GM11168 (cell line): ENCODE data around the gene FGD2.

Experiments used
- in situ Hi-C: fragments of 300-500 bp; cut with MboI; formaldehyde crosslinking; loops from one replicate; pipeline ENCODE4 v1.12.0; 2022; ENCODE audit warnings: low sequenced_read_pairs; ENCODE audit not compliant: unreplicated experiment

Gene FGD2, protein sequence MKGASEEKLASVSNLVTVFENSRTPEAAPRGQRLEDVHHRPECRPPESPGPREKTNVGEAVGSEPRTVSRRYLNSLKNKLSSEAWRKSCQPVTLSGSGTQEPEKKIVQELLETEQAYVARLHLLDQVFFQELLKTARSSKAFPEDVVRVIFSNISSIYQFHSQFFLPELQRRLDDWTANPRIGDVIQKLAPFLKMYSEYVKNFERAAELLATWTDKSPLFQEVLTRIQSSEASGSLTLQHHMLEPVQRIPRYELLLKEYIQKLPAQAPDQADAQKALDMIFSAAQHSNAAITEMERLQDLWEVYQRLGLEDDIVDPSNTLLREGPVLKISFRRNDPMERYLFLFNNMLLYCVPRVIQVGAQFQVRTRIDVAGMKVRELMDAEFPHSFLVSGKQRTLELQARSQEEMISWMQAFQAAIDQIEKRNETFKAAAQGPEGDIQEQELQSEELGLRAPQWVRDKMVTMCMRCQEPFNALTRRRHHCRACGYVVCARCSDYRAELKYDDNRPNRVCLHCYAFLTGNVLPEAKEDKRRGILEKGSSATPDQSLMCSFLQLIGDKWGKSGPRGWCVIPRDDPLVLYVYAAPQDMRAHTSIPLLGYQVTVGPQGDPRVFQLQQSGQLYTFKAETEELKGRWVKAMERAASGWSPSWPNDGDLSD

DNA sequence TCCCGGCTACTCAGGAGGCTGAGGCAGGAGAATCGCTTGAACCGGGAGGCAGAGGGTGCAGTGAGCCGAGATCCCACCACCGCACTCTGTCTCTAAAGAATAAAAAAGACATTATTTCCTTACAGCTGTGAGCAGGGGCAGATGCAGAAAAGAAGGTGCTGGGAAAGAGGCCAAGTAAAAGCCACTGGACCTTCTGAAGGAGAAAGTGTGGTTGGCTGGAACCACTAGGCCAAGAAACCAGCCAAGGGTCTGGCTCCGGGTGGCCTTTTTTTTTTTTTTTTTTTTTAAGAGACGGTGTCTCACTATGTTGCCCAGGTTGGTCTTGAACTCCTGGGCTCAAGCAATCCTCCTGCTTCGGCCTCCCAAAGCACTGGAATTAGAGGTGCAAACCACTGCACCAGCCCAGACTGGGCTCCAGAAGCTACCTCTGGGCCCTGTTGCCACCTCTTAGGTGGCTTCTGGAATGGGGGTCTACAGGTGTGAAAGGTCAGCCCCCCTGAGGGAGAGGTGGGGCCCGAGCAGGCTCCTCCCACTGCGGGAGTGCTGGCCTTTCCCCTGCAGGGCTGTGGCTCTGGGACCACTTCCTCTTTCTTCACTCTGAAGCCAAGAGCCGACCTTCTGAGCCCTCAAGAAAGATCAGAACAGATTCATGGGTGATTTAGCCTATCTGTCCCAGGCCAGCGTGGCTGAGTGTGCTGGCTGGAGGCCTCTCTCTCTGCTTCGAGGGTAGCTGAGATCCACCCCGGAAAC lies at the start of gene FGD2:
Gene FGD2 (plus strand): TSS at position 595 of the 750 bp plus-strand sequence. CDS start 163 bp downstream, outside the sequence.
- in situ Hi-C loops = no loop called here

DNA sequence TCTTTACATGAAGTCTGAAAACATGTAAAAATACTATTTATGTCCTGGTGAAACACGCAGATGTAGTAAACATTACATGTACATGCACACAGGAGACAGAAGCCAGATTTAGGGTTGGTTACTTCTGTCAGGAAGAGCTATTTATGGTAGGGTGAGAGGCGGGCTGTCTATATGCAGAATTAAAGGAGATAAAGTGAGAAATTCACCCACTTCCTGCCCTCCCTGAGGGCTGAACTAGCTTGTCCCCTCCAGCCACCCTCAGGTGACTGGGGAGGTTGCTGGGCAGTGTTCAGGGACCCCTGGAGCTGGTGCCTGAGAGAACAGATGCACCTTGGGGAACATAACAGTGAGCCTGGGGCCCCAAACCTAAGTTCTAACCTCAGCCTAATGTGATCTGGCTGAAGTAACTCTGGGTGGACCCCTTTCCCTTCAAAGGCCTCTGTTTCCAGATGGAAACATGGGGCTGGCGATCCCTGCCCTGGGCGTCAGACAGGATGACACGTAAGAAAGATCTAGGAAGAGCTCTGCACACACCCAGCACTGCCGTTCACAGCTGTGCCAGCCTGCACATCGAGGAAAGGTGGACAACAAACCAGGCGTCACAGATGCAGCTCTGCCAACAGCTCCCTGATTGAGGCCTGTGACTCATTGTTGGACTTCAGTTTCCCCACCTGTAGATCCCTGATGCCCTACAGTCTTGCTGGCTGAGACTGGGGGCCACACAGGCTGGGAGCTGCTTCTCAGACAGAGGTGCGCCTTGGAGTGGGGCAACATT lies 49.6 kb upstream of the FGD2 start:
- in situ Hi-C loops = no loop called here

DNA sequence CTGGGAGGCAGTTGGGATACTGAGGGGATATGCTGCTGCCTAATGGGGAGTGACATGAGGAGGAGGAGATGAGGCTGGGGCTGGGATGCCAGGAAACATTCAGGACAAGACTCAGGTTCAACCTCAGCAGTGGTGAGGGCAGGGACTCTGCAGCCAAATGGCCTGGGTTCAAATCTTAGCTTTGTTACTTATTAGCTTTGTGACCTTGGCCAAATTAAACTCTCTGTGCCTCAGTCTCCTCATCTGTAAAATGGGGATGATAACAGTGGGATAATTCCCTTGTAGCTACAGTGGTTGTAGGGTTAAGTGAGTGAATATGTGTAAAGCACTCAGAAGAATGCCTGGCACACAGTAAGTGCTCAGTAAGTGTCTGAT lies 49.0 kb upstream of the FGD2 start:
- in situ Hi-C loops = no loop called here

DNA sequence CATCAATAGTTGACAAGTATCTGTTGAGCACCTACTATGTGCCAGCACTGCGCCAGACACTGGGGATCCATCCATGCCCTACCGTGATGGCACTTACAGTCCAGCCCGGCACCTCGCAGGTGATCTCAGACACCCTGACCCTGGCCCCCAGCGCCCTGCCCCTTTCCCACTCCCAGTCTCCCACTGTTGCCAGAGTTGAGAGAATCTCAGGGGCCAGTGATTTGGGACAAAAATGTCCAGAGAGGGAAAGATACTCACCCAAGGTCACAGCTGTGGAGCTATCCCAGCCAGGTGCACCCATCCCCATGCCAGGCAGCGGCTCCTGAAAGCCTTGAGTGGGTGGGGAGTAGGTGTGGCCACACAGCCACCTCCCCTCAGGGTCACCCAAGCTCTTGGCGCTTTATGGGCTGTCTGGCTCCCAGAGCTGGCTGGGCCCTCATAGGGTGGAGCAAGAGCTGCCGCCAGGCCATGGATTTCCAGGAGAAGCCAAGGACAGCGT lies 47.6 kb upstream of the FGD2 start:
- in situ Hi-C loops = no loop called here

DNA sequence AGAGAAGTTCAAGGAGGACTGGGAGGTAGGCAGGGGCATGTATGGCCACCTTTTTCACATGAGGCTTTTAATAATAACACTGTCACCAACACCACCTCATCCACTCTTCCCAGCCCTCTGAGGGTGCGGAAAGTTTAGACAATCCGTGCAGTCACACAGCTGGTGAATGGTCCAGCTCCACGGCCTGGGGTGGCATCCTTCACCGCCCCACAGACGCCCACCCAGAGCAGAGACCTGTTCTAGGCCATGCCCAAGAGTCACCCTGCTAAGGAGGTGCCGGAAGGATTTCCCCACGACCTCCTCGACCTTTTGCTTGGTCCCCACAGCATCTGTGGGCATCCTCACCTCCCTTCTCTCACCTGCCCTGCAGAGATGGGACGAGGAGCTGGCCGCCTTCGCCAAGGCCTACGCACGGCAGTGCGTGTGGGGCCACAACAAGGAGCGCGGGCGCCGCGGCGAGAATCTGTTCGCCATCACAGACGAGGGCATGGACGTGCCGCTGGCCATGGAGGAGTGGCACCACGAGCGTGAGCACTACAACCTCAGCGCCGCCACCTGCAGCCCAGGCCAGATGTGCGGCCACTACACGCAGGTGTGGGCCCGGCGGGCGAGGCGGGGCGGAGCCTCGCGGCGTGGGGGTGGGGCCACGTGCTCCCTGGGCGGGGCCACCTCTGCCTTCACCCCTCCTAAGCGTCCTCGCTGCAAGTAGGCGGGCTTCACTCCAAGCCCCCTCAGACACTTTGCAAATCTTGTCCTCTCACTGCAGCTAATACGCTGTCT lies 46.5 kb upstream of the FGD2 start:
- in situ Hi-C loops = no loop called here

DNA sequence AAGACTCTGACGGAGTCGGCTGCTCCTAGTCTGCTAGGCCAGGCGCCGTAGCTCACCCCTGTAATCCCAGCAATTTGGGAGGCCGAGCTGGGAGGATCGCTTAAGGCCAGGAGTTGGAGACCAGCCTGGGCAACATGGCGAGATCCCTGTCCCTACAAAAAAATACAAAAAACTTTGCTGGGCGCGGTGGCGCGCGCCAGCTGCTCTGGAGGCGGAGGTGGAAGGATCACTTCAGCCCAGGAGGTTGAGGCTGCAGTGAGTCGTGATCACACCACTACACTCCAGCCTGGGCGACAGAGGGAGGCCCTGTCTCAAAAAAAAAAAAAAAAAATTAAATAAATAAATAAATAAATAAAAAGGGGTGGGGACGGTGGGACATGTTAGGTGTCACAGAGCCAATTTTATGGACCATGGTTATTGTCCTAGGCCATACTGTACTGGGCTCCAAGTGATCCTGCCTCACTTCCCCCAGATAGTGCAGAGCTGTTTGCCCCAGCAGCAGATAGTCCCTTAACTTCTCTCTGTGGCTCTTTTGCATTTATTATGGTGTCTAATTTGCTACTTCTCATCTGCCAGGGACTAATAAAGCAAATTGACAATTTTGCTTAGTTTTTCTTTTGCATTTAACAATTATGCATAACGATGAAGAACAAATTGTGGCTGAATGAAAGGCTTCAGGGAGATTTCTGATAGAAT lies 45.8 kb upstream of the FGD2 start:
- in situ Hi-C loops = no loop called here

DNA sequence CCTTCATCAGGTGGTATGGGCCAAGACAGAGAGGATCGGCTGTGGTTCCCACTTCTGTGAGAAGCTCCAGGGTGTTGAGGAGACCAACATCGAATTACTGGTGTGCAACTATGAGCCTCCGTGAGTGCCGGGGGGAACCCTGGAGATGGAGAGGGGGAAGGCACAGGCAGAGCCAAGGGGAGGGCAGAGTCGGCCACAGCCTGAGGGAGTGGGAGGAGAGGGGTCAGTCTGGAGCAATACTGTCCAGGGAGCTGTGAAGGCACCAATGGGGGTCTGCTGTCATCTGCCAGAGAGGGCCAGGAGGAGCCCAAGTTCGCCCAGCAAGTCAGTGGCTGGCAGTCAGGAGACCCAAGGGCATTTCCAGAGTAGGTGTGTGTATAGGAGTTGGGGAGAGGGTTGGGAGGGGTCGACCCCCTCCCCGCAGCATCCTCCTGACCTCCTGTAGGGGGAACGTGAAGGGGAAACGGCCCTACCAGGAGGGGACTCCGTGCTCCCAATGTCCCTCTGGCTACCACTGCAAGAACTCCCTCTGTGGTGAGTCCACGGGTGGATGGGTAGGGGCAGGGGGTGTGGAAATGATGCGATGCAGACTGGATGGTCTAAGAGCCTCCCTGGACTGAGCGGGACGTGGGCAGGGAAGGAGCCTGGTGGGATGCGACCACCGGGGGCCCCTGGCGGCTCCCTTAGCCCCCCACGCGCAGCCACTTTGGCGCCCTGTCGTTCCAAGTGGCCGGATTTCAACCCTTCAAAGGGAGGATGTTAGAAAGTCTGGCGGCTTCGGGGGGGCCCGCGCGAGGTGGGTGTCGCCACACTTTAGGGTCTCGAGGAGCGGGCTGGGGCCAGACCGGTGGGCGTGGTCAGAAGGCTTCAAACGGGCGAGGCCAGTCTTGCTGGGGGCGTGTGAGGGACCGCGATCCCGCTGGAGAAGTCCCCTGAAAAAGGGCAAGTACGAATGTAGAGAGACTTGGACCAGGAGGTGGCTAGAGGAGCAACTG lies 43.7 kb upstream of the FGD2 start:
- in situ Hi-C loops = no loop called here

DNA sequence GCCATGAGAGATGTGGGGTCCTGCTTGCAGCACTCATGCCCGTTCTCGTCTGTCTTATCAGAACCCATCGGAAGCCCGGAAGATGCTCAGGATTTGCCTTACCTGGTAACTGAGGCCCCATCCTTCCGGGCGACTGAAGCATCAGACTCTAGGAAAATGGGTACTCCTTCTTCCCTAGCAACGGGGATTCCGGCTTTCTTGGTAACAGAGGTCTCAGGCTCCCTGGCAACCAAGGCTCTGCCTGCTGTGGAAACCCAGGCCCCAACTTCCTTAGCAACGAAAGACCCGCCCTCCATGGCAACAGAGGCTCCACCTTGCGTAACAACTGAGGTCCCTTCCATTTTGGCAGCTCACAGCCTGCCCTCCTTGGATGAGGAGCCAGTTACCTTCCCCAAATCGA lies 42.6 kb upstream of the FGD2 start:
- in situ Hi-C loops = no loop called here

DNA sequence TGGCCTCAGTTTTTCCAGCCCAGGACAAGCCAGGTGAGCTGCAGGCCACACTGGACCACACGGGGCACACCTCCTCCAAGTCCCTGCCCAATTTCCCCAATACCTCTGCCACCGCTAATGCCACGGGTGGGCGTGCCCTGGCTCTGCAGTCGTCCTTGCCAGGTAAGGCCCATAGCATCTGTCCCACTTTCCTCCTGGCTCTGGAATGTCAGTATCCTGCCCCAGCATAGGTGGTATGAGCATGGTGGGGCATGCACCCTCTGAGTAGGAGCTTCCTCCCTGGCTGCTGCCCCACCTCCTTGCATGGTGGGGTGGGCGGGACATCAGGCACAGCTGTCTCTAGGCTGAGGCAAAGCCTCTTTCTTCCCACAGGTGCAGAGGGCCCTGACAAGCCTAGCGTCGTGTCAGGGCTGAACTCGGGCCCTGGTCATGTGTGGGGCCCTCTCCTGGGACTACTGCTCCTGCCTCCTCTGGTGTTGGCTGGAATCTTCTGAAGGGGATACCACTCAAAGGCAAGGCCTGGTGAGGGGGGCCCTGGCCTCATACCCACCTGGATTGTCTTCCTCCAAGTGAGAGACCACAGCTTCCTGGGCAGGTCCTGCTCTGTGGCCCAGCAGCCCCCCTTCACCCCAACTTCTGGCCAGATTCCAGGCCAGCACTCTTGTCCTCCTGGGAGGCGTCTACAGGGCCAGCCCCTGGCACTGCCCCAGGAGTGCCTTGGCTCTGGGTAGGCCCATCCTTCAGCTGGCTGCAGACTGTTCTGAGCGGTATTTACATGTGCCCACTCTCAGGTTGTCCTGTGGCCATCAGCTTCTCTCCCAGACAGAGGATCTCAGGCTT lies 41.8 kb upstream of the FGD2 start:
- in situ Hi-C loops = no loop called here

DNA sequence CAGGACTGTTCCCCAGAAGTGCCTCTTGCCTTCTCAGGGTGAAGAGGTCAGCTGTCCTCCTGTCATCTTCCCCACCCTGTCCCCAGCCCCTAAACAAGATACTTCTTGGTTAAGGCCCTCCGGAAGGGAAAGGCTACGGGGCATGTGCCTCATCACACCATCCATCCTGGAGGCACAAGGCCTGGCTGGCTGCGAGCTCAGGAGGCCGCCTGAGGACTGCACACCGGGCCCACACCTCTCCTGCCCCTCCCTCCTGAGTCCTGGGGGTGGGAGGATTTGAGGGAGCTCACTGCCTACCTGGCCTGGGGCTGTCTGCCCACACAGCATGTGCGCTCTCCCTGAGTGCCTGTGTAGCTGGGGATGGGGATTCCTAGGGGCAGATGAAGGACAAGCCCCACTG lies 41.1 kb upstream of the FGD2 start:
- in situ Hi-C loops = no loop called here

DNA sequence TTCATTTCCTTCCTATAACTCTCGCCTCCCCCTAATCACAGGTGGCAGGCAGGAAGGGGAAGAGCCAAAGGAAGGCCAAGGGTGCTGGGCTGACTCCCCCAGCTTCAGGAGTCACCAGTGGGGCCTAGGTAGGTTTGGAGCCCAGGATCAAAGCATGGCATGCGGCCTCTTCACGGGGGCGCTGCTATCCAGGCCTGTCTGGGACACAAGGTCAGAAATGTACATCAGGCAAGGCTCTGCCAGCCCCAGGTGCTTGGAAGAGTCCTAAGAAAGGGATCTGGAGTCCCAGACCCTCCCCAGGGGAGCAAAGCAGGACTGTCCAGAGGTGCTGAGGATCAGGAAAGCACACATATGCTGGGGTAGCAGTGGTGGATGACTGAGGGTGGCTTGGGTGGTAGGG lies 40.5 kb upstream of the FGD2 start:
- in situ Hi-C loops = no loop called here

DNA sequence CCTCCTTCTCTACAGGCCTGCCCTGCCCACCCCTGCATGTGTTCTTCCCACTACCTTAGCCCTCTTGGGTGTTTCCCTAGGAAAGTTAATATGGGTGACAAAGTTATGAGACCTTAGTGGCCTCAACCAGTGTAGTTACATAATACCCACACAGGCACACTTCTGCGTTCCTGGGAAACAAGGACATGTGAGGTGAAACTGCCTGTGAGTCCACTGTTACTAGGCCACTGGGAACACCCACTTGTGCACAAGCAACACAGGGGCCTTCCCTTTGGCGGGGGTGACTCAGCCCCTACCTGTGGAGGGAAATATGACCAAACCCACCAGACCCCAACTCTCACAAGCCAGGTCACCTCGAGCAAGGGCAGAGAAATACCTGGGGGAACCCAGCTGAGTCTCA lies 38.2 kb upstream of the FGD2 start:
- in situ Hi-C loops = no loop called here

DNA sequence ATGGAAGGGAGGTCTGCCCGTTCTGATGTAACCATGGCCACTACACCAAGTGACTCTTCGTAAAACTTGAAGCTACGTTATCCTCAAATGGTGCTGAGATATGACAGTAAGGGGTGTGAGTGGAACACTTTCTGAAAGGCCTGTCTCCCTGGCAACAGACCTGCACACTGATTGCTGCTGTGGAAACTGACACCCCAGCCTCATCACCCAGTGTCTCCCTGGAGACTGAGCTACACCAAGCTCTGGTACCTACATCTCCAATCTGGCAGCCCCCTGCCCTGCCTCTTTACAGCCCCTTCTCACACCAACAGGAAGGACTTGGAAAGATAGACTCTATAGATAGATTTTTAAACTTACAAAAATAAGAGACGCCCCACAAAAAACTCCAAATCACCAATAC lies 37.7 kb upstream of the FGD2 start:
- in situ Hi-C loops = no loop called here

DNA sequence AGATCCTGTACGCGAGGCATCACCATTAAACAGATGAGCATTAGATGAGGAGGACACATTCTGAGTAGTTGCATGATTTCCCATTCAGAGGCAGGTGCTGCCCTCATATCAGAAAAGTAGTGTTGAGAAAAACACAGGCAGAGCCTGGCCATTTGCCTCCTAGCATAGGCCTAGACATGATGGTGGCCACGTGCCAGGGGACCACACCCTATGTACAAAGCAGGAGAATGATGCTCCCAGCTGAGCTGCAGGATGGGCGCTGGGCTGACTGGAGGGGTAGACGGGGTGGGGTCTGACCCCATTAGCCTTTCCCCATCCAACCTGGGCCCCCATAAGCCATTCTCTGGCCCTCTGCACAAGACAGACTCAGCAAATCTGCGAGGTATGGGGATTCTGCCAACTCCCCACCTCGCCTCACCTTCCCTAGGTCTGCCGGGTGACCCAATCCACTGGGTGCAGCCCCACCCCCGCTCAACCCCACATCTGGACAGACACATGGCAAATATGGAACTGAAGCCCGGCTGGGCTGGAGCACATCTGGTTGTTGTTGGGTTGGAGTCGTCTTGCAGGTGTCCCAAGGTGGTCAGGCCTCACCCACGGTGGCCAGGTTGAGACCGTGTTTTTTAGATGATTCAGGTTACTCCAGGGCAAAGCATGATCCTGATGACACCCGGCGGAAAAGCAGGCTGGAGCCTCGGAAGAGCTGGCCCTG lies 37.0 kb upstream of the FGD2 start:
- in situ Hi-C loops = no loop called here

DNA sequence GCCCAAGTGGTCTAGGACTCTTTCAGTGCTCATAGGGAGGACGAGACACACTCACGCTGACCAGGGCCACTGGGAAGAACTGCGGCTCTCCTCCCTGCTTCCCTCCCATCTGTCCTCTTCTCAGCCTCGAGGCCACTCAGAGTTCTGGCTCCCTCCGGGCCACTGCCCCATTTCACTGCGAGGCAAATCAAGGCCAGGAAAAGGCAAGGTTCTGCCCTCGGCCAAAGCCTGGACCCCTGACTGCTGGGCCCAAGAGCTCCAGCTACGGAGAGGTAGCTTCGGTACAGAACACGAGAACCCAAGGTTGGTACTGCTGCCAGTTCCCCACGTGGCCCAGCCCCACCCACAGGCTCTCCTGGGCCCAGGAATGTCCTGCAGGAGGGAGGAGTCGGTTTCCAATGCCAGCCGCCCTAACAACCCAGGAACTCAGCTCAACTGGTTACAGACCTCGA lies 36.2 kb upstream of the FGD2 start:
- in situ Hi-C loops = no loop called here
